Vagina (tissue), 2 donors: Measurements from ENCODE around the gene OR2B2.

Source experiments
- CTCF ChIP-seq, 3 experiments: fragments of 450-650 bp in 2 of 3; fragments of 200-600 bp in 1 of 3; sonication (generic) in 1 of 3; IDR thresholded peaks; one replicate each; pipeline ENCODE4 v1.5.1; 2017 to 2019; ENCODE audit warnings: antibody characterized with exemption in 3 of 3, mild to moderate bottlenecking in 2 of 3, moderate library complexity in 2 of 3
- POLR2A ChIP-seq, 2 donors: fragments of 450-650 bp; IDR thresholded peaks; one replicate each; pipeline ENCODE4 v1.6.1; 2017; ENCODE audit warnings: antibody characterized with exemption in 2 of 2, mild to moderate bottlenecking in 2 of 2, moderate library complexity in 2 of 2
- POLR2AphosphoS5 ChIP-seq, 2 donors: sonication (generic); formaldehyde crosslinking; IDR thresholded peaks; one replicate each; pipeline ENCODE4 v1.9.0; 2017; ENCODE audit warnings: antibody characterized with exemption in 2 of 2, mild to moderate bottlenecking in 2 of 2, low read depth in 1 of 2; ENCODE audit not compliant: insufficient read depth in 1 of 2

GRCh38 chr6:27867051-27867944, 44.9 kb downstream of the OR2B2 start:
- TF ChIP-seq CTCF (IDR thresholded peaks at IDR 0.05) = no peak
- no peak for TF ChIP-seq POLR2A (IDR thresholded peaks at IDR 0.05)
- peak in 1 of 2 donors; percentile 72 for TF ChIP-seq POLR2AphosphoS5 (IDR thresholded peaks at IDR 0.05; ENCODE audit: insufficient read depth in 1 of 2, low read depth in 1 of 2)
